T1000 (cell line): ENCODE data around the gene TMEM106C.

Experiments used
- DNase-seq: peaks from one replicate; lab custom pipeline; 2025; ENCODE audit warnings: mixed read lengths; lab: John Stamatoyannopoulos, UW

TMEM106C gene

GRCh38 chr12:47979686-47980085, 16.3 kb downstream of the TMEM106C start:
- no peak for DNase-seq

DNA sequence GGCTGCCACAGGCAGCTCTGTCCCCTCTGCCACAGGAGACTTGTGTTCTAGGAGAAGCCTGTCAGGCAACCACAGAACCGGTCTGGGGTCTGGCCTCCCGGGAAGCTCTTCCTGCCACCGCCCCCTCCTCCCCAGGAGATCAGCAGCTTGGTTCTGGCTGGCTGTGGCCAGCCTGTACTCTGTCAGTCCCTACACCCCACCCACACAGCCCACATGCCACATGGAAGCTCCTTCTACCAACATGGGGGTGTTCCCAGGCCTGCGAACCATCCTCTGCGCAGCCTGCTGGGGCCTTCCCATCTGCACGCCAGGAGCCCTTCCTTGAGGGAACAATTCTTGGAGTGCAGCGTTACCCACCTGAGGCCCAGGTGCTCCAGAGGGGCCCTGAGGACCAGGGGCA, 16.8 kb downstream of the TMEM106C start:
- DNase-seq = no peak

GRCh38 chr12:47980779-47981495, 17.5 kb downstream of the TMEM106C start:
- DNase-seq = no peak

GRCh38 chr12:47981496-47982260, 18.3 kb downstream of the TMEM106C start:
- no peak for DNase-seq

DNA sequence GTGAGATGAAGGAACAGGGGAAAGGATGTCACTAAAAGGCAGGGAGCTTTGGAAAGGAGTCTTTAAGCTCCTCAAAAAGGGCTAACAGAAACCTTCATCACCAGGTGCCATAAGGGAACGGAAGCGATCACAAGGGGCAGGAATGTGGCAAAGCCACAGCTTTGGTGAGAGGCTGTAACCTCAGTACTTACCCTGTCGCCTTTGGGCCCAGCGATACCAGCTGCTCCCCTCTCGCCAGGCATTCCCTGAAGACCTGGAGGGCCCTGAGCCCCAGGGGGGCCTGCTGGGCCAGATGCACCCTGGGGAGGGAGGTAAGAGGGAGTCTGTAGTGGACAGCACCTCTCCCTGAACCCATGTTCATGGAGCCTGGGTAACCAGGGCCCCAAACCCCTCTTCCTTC, 18.9 kb downstream of the TMEM106C start:
- no peak for DNase-seq

DNA sequence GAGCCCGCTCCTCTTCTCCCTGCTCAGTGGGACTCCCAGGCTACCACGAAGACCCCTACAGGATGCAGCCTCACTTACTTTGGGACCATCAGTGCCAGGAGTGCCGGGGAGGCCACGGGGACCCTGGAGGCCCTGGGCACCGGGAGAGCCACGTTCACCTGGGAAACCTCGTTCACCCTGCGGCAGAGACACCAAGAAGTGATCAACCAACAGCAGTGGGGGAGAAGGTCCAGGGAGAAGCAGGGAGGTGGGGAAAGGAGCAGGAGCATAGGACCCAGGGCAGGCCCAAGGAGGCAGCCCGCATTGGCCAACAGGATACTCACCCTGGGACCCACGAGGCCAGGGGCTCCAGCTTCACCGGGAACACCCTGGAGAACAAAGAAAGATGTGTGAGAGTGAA, 19.4 kb downstream of the TMEM106C start:
- no peak for DNase-seq

DNA sequence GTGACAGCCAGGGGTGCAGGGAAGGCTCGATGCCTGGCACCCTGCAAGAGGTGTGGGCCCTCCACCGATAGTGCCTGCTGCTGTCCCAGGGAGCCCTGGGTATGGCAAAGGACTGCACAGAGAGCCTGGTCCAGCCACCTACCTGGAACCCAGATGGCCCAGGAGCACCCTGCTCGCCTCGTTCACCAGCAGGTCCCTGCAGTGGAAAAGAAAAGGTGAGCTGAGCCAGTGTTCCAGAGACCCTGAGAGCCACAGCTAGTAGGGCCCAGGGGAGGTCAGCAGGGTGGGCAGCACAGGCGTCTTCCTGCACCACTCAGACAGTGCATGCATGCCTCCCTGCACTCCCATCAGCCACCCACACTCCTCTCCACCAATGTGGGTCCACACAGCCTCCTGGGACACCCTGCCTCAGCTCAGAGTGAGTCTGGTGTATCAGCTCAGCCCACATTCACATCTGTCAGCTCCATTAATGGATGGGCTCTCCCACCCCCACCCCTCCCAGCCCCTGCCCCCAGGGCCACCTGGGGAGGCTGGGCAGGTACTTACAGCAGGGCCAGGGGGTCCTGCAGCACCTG, 20.2 kb downstream of the TMEM106C start:
- no peak for DNase-seq

GRCh38 chr12:47984331-47984801, 21.0 kb downstream of the TMEM106C start:
- DNase-seq = no peak

DNA sequence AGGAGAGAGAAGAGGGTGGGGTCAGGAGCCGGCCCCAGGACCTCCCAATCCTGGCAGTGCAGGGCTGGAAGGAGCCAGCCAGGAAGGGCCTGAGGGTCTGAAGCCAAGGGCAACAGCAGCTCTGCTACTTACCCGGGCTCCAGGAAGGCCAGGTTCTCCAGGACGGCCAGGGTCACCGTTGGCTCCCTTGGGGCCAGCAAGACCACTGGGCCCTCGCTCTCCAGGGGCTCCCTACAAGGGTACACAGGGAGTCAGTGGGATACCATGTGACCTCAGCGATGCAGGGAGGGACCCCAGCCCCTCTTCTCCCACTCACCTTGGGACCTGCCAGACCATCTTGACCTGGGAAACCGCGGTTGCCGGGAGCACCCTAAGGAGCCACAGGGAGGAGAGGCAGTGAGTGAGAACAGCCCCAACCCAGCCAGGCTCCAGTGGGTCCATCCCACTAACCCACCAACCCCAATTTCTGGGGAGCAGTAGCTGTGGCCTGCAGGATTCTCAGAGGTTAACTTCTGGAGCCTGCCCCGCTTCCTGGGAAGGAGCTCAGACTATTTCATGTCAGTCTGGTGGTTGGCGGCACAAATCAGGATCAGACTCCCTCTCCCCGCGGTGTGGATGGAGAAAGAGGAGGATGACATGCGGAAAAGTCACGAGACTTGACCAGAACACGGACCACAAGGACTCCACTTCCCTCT, 22.3 kb downstream of the TMEM106C start:
- no peak for DNase-seq

DNA sequence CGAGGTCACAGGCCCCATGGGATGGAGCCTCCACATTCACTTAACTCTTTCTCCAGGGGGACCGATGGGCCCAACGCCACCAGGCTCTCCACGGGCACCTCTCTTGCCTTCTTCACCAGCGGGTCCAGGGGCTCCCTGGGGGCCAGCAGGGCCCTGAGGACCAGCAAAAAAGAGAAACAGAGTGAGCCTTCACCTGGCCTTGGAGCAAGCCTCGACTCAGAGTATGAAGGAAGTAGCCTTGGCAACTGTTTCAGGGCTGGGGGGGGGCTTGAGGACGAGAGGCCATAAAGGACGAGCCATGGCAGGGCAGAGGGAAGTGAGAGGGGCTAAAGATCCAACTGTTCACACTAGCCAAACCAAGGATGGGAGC, 22.9 kb downstream of the TMEM106C start:
- DNase-seq = no peak

- no peak for DNase-seq
Measured at GRCh38 chr12:47986832-47987231, 23.4 kb downstream of the TMEM106C start.

GRCh38 chr12:47987411-47988072, 24.1 kb downstream of the TMEM106C start:
- no peak for DNase-seq

DNA sequence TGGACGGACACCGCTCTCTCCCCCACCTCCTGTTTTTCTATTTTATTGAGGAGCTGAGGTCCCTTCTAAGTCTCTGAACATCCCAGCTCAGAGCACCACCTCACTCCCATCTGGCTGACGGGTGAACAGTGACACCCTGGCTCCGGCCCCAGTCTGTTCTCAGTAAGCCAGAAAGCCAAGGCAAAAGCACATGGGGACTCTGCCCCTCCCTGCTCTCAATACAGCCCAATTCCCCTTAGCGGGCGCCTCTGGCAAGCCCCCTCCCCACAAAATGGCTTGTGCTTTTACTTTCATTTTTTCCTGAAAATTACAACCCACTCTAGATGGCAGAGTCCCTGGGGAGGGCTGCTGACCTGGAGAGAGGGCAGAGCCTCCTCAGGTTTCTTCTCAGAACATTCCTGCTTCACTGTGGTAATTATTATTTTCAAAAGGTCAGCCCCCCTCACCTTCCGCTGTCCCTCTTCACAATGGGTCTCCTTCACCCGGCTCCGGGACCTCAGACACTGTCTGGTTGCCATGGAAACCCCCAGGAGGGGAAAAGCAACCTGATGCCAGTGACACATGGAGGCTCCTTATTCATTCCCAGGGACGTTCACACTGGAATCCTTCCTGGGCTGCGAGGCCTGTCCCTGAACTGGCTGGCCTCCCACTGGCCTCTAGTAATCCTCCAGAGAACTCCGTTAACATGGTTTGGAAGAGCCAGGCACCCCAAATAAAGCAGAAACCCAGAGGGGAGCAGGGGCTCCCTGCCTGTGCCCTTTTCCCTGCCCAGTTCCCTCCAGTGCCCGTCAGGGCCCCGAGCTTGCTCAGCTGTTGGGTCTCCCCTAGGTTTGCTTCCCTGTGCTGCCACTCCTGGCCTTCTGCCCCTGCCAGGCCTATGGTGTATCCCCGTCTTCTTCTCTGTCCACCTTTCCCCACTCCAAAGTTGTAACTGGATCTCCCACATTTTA, 25.0 kb downstream of the TMEM106C start:
- no peak for DNase-seq

- no peak for DNase-seq
Measured at GRCh38 chr12:47989023-47989417, 25.6 kb downstream of the TMEM106C start.

GRCh38 chr12:47989666-47990065, 26.3 kb downstream of the TMEM106C start:
- DNase-seq = no peak

GRCh38 chr12:47990351-47991105, 27.1 kb downstream of the TMEM106C start:
- no peak for DNase-seq

DNA sequence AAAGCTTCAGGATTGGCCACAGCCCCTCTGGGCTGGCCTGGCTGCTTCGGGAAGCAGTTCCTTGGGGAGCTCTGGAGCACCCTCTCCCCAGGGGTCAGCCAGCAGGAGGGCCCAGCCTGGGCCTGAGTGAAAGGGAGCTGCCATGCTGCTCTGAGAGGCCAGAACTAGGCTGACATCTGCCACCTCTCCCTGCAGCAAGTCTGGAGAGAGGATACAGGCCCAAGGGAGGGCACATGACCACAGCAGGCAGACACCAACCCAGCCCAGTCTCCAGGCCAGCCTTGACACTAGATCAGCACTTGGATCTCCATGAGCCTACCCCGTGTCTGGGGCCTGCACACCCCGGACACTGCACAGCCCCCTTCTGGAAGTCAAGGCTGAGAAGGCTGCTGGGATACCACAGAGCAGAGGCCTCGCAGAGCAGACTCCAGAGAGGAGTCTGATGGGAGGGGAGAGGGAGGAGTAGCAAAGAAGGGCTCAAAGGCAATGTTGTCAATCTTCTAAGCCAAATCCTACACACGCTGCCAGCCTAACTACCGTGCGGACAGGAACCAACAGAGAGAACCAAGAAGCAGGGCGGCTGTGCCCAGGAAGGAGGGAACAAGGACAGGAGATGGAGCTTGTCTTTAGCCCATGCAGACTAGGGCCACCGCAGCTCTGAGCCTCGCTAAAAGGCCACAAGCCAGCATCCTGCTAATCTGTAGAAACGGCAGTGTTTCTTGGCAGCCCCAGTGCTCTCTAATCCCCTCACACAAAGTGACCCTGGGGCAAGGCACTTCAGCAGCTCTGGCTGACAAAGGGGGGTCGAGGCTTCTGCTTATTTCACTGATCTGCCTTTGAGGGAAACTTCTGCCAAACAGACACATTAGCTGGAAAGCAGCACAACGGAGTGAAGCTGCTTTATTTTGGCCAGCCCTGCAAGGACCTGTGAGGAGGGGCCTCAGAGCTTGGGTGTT, 28.0 kb downstream of the TMEM106C start:
- DNase-seq = no peak

DNA sequence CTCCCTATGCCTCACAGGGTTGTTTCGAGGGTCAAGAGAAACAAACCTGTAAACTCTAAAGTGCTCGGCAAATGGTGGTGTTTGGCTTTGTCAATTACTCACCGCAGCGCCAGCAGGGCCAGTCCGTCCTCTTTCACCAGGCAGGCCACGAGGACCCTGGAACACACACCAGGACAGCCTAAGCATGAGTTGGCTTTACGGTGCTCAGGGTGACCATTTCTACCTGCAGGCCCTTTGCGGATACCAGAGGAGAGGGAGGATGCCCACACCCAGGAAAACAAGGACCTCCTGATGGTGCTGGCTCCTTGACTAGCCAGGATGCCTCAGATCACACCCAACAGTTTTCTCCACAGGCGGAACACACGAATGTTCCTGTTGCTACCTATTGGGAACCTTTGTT, 29.4 kb downstream of the TMEM106C start:
- DNase-seq = no peak

GRCh38 chr12:47993491-47993890, 30.1 kb downstream of the TMEM106C start:
- DNase-seq = no peak
